ENCODE measurements around the gene SDHAF1.

DNA sequence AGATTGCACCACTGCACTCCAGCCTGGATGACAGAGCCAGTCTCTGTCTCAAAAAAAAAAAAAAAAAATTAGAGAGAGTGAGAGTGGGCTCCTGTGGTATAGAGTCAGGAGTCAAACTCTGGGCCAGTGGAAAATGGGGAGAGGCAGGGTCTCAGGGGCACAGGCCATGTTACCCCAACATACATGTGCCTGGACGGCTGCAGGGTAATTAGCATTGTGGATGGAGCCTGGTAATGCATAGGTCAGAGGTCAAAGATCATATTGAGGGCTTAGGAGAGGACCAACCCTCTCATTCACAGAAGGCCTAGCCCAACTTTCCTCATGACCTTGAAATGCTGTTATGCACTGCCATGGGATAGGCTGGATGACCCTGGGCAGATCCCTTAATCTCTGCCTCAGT, 30.6 kb downstream of the SDHAF1 start:
- TF ChIP-seq, protein P1, sequence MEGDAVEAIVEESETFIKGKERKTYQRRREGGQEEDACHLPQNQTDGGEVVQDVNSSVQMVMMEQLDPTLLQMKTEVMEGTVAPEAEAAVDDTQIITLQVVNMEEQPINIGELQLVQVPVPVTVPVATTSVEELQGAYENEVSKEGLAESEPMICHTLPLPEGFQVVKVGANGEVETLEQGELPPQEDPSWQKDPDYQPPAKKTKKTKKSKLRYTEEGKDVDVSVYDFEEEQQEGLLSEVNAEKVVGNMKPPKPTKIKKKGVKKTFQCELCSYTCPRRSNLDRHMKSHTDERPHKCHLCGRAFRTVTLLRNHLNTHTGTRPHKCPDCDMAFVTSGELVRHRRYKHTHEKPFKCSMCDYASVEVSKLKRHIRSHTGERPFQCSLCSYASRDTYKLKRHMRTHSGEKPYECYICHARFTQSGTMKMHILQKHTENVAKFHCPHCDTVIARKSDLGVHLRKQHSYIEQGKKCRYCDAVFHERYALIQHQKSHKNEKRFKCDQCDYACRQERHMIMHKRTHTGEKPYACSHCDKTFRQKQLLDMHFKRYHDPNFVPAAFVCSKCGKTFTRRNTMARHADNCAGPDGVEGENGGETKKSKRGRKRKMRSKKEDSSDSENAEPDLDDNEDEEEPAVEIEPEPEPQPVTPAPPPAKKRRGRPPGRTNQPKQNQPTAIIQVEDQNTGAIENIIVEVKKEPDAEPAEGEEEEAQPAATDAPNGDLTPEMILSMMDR (IDR thresholded peaks at IDR 0.05; ENCODE audit: low read length): no peak
- TF ChIP-seq EZH2 (IDR thresholded peaks at IDR 0.05; ENCODE audit: borderline replicate concordance, low read length): no peak
